Measurements from ENCODE around the gene ACTR1B. TPM values are rescaled to one million over a fixed set of nuclear protein-coding genes. Genes with fewer than 3 reads are reported as not detected.

The ACTR1B gene
- total RNA-seq, 4 donors from 2014 or later, result 33.2 to 91.2 (median 69.3) TPM

DNA sequence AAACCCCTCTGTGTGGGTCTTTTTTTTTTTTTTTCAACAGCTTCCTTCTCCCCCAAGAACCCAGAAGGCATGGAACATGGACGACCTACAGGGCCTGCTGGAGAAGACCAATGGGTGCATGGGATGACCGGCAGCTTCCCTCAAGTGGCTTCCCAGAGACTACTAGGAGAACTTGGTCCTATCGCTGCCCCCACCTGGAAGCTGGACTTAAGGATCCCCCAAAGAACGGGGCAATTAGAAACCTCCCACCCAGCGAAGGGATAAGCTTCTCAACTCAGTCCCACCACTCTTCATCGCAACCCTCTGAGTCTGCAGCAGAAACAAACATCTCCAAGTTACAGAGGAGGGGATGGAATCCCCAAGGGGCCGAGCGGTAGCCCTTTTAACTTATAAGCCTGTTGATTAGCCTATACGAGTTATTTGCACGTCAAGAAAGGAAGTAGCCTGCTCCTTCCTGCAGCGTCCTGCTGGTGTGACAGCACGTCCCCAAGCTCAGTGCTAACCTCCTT lies 1.4 kb downstream of the ACTR1B start:
- H3K27ac ChIP-seq, result peak overlapping the region; percentile 98 to 99
- TF ChIP-seq POLR2A (IDR thresholded peaks at IDR 0.05), result no peak
- TF ChIP-seq, protein P1, sequence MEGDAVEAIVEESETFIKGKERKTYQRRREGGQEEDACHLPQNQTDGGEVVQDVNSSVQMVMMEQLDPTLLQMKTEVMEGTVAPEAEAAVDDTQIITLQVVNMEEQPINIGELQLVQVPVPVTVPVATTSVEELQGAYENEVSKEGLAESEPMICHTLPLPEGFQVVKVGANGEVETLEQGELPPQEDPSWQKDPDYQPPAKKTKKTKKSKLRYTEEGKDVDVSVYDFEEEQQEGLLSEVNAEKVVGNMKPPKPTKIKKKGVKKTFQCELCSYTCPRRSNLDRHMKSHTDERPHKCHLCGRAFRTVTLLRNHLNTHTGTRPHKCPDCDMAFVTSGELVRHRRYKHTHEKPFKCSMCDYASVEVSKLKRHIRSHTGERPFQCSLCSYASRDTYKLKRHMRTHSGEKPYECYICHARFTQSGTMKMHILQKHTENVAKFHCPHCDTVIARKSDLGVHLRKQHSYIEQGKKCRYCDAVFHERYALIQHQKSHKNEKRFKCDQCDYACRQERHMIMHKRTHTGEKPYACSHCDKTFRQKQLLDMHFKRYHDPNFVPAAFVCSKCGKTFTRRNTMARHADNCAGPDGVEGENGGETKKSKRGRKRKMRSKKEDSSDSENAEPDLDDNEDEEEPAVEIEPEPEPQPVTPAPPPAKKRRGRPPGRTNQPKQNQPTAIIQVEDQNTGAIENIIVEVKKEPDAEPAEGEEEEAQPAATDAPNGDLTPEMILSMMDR (IDR thresholded peaks at IDR 0.05), result no peak
- intact Hi-C loops (cut with DNase I; ENCODE audit: low total_unique reads), result no loop called here
- no peaks in the 10 kb centered on the region for H3K36me3 ChIP-seq
- peaks cover 0 to 19% of the 10 kb centered on the region in 2 donors for H3K4me1 ChIP-seq
- H3K27me3 ChIP-seq, result no peaks in the 10 kb centered on the region
- H3K9me3 ChIP-seq, result no peaks in the 10 kb centered on the region
- no peak for DNase-seq
- peak overlapping the region; percentile 77 to 81 for H3K4me3 ChIP-seq

- Histone ChIP-seq H3K27ac (peak overlapping the region in 1 of 2 donors; percentile 99), H3K4me1 (peaks cover 0 to 19% of the 10 kb centered on the region in 2 donors), H3K27me3 (no peaks in the 10 kb centered on the region), H3K4me3 (no peak overlapping the region), H3K9me3 (no peaks in the 10 kb centered on the region), H3K36me3 (no peaks in the 10 kb centered on the region)
- intact Hi-C loops (cut with DNase I; ENCODE audit: low total_unique reads), result no loop called here
- DNase-seq, result no peak
- TF ChIP-seq POLR2A (IDR thresholded peaks at IDR 0.05), result no peak
- TF ChIP-seq, protein P1 (IDR thresholded peaks at IDR 0.05), result no peak
Observed at GRCh38 chr2:97661927-97662326, 1.9 kb downstream of the ACTR1B start.

DNA sequence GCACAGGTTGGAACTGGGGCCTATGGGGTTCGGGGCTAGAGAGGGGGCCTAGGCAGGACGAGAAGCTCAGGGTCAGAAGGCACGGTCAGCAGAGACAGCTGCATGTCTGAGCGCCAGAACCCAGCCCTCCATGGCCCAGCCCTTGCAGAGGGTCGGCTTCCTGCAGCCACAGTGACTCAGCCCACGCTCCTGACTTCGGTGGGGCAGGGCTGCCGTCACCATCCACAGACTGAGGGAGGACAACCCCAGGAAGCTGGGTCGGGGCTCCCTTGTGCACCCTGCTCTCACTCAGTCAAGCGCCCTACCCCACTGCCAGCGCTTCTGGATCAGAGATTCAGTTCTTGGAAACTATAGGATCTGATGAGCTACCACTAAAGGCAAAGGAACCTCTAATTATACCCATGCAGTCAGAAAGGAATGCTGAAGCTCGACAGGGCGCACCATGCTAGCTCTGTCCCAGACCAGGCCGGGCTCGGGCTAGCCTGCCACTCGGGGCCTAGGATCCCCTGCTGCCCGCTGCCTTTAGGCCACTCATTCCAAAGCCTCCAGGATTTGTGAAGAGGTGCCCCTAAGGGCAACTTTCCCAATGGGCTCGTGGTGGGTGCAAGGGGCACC lies 3.0 kb downstream of the ACTR1B start:
- no peaks in the 10 kb centered on the region for H3K36me3 ChIP-seq
- H3K4me3 ChIP-seq, result no peak overlapping the region
- no peak for DNase-seq
- no peaks in the 10 kb centered on the region for H3K27me3 ChIP-seq
- H3K27ac ChIP-seq, result no peak overlapping the region
- H3K4me1 ChIP-seq, result peaks cover 0 to 19% of the 10 kb centered on the region in 2 donors
- H3K9me3 ChIP-seq, result no peaks in the 10 kb centered on the region
- TF ChIP-seq, protein P1 (IDR thresholded peaks at IDR 0.05), result no peak
- TF ChIP-seq POLR2A (IDR thresholded peaks at IDR 0.05), result no peak
- intact Hi-C loops (cut with DNase I; ENCODE audit: low total_unique reads), result no loop called here

GRCh38 chr2:97660044-97660774 lies 3.6 kb downstream of the ACTR1B start:
- no peak overlapping the region for H3K27ac ChIP-seq

More at GRCh38 chr2:97660044-97660774, 3.6 kb downstream of the ACTR1B start:
- no peak for TF ChIP-seq POLR2A (IDR thresholded peaks at IDR 0.05)
- TF ChIP-seq, protein P1 (IDR thresholded peaks at IDR 0.05), result no peak
- no peaks in the 10 kb centered on the region for H3K36me3 ChIP-seq
- no peak overlapping the region for H3K4me3 ChIP-seq
- H3K27me3 ChIP-seq, result no peaks in the 10 kb centered on the region
- intact Hi-C loops (cut with DNase I; ENCODE audit: low total_unique reads), result no loop called here
- peaks cover 0 to 19% of the 10 kb centered on the region in 2 donors for H3K4me1 ChIP-seq
- DNase-seq, result no peak
- H3K9me3 ChIP-seq, result no peaks in the 10 kb centered on the region
